Breast epithelium (tissue), 3 donors: ENCODE data around the gene SFMBT2.

Experiments
- CTCF ChIP-seq, 3 donors: fragments of 450-650 bp; IDR thresholded peaks; one replicate each; pipeline ENCODE4 v1.5.1; 2016 to 2017; ENCODE audit warnings: antibody characterized with exemption in 3 of 3, mild to moderate bottlenecking in 3 of 3, moderate library complexity in 3 of 3
- POLR2AphosphoS5 ChIP-seq, 3 donors: sonication (generic); formaldehyde crosslinking; IDR thresholded peaks; one replicate each; pipeline ENCODE4 v1.6.1; 2017; ENCODE audit warnings: antibody characterized with exemption in 3 of 3

- no peak for TF ChIP-seq CTCF (IDR thresholded peaks at IDR 0.05)
- TF ChIP-seq POLR2AphosphoS5 (IDR thresholded peaks at IDR 0.05), result no peak
Measured at GRCh38 chr10:7119325-7120015, 291.4 kb downstream of the SFMBT2 start.
